Measurements from ENCODE around the gene NDUFS5.
A peak's percentile ranks its signal among the peaks of the same experiment; 100 is the strongest.
"Not testable (repeated sequence)": the region's sequence is repeated elsewhere in the genome, so short reads cannot be mapped to it uniquely, and the experiment has no call there.

NDUFS5 gene

DNA sequence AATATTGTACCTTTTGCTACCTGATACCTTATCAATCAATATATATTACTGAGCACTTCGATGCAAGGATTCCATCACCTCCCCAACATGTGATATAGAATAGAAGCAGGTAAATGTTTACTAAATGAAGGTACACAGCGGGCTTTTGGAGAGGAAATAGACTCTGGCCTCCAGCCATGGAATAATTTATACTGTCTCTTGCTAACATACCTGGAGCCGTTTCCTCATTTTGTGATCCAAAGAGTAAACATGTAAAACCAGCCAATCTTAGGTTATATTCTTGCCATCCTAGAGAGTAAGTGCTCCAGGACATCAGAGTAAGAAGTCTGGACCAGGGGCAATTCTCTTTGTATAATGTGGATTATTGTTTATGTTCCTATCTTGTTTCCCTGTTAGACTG, 39.4 kb downstream of the NDUFS5 start:
- DNase-seq: no peak

DNA sequence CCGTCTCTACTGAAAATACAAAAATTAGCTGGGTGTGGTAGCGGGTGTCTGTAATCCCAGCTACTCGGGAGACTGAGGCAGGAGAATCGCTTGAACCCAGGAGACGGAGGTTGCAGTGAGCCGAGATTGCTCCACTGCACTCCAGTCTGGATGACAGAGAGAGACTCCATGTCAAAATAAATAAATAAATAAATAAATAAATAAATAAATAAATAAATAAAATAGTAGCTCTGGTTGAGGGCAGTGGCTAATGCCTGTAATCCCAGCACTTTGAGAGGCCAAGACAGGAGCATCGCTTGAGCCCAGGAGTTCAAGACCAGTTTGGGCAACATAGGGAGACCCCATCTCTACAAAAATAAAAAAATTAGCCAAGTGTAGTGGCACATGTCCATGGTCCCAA, 42.1 kb downstream of the NDUFS5 start:
- DNase-seq: not testable (repeated sequence)

DNA sequence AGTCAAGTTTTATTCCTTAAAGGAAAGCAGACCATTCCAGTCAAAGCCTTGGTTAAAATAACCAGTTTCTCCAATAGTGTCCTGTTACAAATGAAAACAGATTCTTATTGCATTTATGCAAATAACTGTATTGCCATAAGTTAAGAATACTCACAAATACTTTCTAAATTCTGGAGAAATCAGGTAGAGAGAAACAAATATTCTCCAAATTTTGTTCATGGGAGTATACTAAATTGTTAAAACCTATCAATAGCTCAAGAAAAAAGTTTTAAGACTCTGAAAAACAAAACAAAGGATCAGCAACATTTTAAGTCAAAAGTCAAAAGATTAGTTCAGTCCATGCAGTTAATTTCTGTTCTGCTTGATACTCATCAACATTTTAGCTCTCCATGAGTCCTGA, 45.4 kb downstream of the NDUFS5 start:
- DNase-seq: not testable (repeated sequence)

DNA sequence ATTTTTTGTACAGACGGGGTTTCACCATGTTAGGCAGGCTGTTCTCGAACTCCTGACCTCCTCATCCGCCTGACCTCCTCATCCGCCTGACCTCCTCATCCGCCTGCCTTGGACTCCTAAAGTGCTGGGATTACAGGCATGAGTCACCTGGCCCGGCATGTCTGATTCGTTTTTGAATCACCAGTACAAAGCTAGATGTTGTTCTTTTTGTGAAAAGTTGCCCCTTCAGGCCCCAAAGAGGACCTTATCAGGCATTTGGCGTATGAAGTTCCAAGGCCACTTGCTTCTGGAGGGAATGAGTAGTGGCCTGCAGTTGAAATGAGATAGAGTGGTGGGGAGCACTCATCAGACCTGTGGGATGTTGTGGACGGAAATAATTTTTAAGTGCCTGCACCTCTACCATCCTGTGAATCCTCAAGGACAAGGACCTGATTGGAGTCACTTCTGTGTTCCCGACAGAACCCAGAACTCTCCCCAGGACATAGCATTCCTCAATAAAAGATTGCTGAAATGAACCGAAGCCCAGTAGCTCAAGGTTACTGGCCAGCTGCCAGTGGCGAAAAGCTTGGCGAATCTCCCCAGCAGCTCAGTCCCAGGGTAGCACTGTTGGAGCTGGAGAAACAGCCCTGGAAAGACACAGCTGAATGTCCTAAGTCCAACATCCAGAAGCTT, 50.1 kb downstream of the NDUFS5 start:
- no peak for DNase-seq

DNA sequence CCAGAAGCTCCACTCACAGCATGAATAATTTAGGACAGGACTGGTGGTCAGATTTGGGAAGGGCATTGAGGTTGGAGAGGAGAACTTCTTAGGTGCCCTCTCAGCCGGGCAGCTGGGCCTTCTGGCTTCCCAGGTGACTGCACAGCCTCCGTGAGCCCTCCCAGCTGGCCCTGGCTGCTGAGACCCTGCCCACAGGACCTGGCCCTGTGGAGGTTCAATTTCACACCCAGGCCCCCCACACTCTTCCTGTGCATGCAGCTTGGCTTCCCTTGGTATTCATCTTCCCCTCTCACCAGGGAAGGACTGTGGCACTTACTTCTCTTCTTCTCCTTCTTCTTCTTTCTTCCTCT, 50.6 kb downstream of the NDUFS5 start:
- DNase-seq: no peak

DNA sequence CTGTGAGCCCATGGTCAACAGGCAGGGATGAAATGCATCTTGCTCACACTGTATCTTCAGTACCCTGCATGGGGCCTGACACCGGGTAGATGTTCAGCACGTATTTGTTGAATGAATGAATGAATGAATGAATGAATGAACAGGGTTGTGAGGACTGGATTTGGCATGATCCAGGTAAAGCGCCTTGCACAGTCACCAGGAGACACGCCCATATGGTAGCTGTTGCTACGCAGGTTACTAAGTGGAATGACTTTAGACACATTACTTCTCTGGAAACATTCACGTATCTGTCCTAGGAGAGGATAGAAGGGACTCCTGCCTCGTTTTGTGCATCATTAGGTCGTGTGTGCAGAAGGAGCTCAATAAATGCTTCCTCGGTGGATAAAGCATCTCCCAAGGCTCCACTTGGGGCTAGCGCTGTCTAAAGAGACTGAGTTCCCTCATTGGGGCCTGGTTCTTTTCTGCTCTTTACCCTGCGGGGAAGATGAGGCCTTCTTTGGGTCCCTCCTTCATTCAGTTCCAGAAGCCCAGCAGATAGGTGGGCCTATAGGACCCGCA, 54.2 kb downstream of the NDUFS5 start:
- no peak for DNase-seq

DNA sequence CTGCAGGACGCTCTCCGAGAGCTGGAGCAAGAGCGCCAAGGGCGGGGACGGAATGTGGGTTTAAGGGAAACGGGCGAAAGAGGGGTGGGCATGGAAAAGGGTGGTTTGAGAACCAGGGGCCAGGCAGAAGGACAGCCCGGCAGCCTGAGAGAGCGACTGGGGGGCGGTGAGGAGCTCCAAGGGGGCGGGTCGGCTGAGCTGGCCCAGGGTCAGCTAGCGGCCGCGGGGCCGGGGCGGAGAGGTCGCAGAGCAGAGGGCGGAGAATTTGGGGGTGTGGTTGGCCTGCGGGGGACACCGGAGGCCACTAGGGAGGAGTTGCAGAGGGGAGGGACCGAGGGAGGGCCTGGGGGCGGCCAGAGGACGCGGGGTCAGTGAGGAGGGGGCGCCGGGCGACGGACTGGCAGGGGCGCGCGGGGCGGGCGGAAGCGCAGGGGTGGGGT, 54.7 kb downstream of the NDUFS5 start:
- no peak for DNase-seq

DNA sequence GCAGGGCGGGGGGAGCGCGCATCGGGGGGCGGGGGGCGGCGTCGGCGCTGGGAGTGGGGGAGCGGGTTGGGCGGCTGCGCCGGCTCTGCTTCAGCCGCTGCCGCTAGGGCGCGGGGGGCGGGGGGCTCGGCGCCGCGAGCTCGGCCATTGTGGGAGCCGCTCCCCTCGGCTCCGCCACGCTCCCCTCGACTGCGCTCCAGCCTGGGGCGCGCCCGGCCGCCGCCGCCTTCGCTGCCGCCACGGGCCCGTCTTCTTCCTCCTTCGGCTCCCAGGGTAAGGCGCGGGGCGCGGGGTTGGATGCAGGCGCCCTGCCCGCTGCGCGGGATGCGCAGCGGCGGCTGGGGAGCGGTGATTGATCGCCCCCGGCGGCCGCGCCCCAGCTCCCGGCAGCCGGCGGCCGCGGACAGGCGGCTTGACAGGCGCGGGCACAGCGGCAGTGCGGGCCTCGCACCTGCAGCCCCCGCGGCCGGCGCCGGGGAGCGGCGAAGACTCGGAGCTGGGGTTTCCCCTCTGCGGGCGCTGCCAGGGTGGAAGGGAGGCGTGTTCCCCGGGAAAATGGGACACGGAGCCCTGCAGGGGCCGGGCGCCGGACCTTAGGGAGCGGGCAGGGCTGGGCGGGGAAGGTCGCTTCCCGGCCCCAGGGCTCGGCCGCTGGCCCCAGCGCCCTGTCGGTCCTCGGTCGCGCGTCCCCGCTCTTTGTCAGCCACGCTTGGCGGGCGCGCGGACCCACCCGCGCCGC, 55.3 kb downstream of the NDUFS5 start:
- peak; percentile 98 for DNase-seq

DNA sequence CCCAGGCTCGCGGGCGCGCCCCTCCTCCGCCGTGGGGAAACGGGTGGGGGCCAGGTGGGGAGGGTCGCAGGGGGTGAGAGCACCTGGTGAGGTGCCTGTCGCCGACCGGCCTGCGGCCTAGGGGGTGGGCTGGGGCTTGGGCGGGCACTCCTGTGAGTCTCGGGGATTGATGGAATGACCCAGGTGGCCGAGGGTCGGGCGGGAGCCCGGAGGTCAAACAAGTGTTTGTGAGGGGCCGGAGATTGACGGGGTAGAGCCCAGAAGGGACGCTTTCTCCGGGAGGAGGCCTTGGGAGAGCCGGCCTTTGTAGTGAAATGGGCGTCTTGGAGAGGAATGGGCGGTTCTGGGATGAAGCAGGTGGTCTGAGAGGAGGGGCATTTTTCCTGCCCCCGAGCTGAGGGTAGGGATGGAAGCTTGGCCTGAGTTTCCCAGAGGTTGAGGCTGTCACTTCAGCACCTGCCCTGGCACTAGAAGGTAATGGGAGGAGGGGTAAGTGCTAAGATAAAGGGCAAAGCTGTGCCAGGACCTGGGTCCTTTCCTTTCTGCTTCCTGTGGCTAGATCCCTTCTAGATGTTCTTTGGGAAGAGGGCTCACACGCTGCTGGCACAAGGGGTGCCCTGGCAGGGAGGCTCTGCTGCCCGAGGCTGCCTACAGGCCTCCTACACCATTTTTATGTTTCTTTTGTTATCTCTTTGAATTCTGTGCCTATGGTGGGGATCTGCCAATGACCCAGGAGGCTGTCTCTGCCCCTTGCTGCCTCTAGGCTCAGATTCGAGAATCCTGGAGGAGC, 56.1 kb downstream of the NDUFS5 start:
- DNase-seq: no peak

DNA sequence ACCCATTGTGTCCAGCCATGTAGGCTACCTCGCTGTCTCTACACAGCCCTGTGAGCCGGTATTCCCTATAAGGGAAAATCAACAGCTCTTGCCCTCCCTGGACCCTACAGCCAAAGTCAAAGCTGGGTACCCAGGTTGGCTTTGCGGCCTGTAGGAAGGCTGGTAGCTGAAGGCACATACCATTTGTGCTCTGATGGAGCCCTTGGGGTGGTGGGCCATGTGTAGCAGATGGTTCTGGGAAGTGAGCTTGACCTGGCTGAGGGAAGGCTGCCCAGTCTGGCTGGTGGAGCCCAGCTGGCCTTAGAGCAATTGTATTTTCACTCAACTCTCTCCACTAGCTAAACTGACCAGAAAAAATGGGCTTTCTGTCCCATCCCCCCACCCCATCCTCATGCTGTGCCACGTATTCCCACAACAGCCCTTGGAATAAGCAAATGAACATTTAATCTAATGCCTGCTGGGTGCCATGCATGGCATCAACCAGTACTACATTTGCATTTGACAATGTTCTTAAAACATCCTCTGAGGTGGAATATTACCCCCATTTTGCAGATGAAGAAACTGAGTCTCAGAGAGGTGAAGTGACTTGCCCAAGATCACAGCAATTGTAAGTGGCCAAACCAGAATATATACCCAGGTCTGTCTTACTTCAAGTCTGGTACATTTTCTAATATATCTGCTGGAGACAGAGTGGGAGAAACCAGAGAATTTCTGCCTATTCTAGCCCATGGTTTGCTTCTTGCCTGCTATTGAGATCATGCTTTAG, 56.8 kb downstream of the NDUFS5 start:
- no peak for DNase-seq

DNA sequence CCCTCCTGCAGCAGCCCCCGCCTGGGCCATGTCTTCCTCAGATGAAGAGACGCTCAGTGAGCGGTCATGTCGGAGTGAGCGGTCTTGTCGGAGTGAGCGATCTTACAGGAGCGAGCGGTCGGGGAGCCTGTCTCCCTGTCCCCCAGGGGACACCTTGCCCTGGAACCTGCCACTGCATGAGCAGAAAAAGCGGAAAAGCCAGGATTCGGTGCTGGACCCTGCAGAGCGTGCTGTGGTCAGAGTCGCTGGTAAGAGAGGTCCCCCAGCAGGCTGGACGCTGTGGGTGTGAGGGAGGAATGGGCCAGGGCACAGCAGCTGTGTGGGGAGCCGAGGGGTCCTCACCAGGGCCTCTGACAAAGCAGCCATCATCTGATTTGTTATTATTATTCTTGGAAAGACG, 58.0 kb downstream of the NDUFS5 start:
- no peak for DNase-seq
